ENCODE data around the gene RCBTB2. TPM values are rescaled to one million over a fixed set of nuclear protein-coding genes. Genes with fewer than 3 reads are reported as not detected.
A peak's percentile ranks its signal among the peaks of the same experiment; 100 is the strongest.

The RCBTB2 gene
- total and polyA plus RNA-seq, 7 experiments from 2014 or later: 7.6 to 19.7 (median 11.5) TPM

DNA sequence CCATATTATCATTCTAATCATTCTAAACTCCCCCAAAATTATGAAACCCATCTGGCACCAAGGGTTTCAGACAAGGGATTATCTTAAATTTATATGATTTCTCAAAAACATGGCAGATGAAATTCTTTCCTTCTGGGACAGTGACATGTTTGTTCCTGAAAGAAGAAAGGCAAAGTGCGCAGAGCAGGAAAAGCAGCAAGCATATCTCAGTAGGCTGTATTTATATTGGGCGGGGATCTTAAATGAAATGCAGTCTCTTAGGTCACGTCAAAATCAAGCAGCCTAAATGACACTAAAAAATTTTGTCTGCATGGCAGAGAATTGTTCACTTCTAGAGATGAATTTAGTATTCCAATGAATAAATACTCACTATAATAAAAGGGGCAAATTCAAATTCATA, 49.3 kb downstream of the RCBTB2 start:
- POLR2A ChIA-PET: interaction anchor here (1.1 to 4.7 kb wide), 3 partner anchors 10 to 49 kb away, joined by 5 to 19 read pairs (median 5); partner anchors contain the start of gene RCBTB2
- H3K27ac Mint-ChIP-seq: no peak overlapping the region
- CTCF ChIA-PET: no interaction called here

DNA sequence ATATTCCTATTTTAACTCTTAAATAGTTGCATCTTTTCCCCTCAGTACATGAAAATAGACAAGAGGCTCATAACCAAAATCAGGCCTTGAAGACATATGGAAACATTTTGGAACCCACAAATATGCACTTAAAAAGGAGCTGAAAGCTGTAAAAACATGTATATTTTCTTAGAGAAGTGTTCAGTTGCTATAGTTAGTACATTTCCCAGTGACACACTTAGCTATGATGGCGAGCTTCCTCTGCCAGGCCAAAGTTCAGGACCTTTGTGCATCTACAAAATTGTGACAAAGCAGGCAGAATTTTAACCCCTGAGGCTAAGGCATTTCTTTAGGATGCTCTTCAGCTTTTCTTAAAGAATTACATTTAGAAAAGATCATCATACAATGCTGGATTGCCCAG, 54.5 kb downstream of the RCBTB2 start:
- intact Hi-C loops (cut with micrococcal nuclease): no loop called here
- H3K27me3 Mint-ChIP-seq: no peaks in the 10 kb centered on the region
- H3K27ac Mint-ChIP-seq: no peak overlapping the region
- no peak for ATAC-seq
- H3K4me3 ChIP-seq (ENCODE audit: low read length): no peak overlapping the region
- no peak for DNase-seq
- ChIA-PET POLR2A (interaction anchor here (1.6 to 1.7 kb wide), 2 partner anchors 14 to 34 kb away, joined by 3 to 9 read pairs; no protein-coding TSS in a partner anchor), CTCF (no interaction called here)
- H3K36me3 ChIP-seq (ENCODE audit: control insufficient read depth in 2 of 3, insufficient read depth in 3 of 3, low read length in 3 of 3): no peaks in the 10 kb centered on the region
- peaks cover 0 to 8% (median 7%) of the 10 kb centered on the region in 7 donors for H3K4me1 Mint-ChIP-seq
- no peak overlapping the region for H3K4me3 Mint-ChIP-seq
- H3K27ac ChIP-seq (ENCODE audit: low read depth, low read length): no peak overlapping the region
- no peaks in the 10 kb centered on the region for H3K27me3 ChIP-seq (ENCODE audit: control insufficient read depth in 2 of 2, insufficient read depth in 2 of 2, low read length in 2 of 2)
- H3K9me3 Mint-ChIP-seq: no peaks in the 10 kb centered on the region
- H3K36me3 Mint-ChIP-seq: peaks cover 4 to 54% (median 31%) of the 10 kb centered on the region in 5 donors
- no peaks in the 10 kb centered on the region for H3K9me3 ChIP-seq (ENCODE audit: control insufficient read depth in 2 of 3, low read length in 3 of 3)
- H3K4me1 ChIP-seq (ENCODE audit: control insufficient read depth in 2 of 2, insufficient read depth in 2 of 2, low read length in 2 of 2): no peaks in the 10 kb centered on the region

More for the DNA sequence above, 49.3 kb downstream of the RCBTB2 start:
- Histone ChIP-seq H3K27me3 (ENCODE audit: control insufficient read depth in 2 of 2, insufficient read depth in 2 of 2, low read length in 2 of 2) (no peaks in the 10 kb centered on the region), H3K36me3 (ENCODE audit: control insufficient read depth in 2 of 3, insufficient read depth in 3 of 3, low read length in 3 of 3) (no peaks in the 10 kb centered on the region), H3K4me3 (ENCODE audit: low read length) (no peak overlapping the region), H3K4me1 (ENCODE audit: control insufficient read depth in 2 of 2, insufficient read depth in 2 of 2, low read length in 2 of 2) (peaks cover 8 to 22% of the 10 kb centered on the region in 2 donors), H3K27ac (ENCODE audit: low read depth, low read length) (no peak overlapping the region), H3K9me3 (ENCODE audit: control insufficient read depth in 2 of 3, low read length in 3 of 3) (no peaks in the 10 kb centered on the region)
- intact Hi-C loops (cut with micrococcal nuclease): loop anchor here in 1 of 2 donors (1.0 kb wide), 1 partner anchor 9 kb away; no protein-coding TSS in a partner anchor
- Mint-ChIP-seq H3K4me1 (peaks cover 11 to 42% (median 27%) of the 10 kb centered on the region in 7 donors), H3K9me3 (peaks cover 0 to 7% (median 0%) of the 10 kb centered on the region in 11 donors), H3K4me3 (no peak overlapping the region), H3K27me3 (no peaks in the 10 kb centered on the region), H3K36me3 (peaks cover 0 to 54% (median 25%) of the 10 kb centered on the region in 5 donors)
- ATAC-seq (no peak), DNase-seq (no peak)

DNA sequence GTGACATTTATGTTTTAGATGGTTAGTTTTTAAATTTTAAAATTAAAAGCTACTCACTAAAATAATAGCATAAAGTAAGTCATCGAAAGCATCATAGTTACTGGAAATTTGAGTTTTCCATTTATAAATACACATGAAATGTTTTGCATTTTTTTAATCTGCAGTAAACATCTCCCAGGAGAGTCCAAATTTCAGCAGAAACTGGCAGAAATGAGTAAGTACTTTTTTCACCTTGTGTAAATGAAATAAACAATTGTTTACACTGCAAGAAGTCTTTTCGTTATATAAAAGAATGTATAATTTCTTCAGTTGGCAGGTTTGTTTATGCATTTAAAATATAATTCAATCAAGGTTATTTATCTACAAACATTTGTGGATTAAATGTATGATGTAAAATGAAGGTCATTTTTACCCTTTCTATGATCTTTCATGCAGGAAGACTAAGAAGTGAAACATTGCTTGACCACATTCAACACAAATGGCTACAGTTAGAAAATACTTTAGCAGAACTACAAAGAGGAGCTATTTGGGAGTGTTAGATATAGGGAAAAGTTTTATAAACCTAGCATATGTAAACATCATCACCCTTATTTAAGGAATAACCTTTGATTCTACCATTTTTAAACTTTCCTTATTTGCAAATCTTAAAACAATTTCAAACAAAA, 55.6 kb downstream of the RCBTB2 start:
- no peaks in the 10 kb centered on the region for H3K27me3 ChIP-seq (ENCODE audit: control insufficient read depth in 2 of 2, insufficient read depth in 2 of 2, low read length in 2 of 2)
- intact Hi-C loops (cut with micrococcal nuclease): no loop called here
- no peaks in the 10 kb centered on the region for H3K4me1 ChIP-seq (ENCODE audit: control insufficient read depth in 2 of 2, insufficient read depth in 2 of 2, low read length in 2 of 2)
- H3K27ac Mint-ChIP-seq: no peak overlapping the region
- no peak overlapping the region for H3K4me3 Mint-ChIP-seq
- no peak for ATAC-seq
- ChIA-PET POLR2A (interaction anchor here (1.7 kb wide), 1 partner anchor 55 kb away, joined by 7 read pairs; the partner anchor contains the start of gene RCBTB2), CTCF (interaction anchor here (0.6 kb wide), 1 partner anchor 1029 kb away, joined by 3 read pairs; no protein-coding TSS in a partner anchor)
- H3K4me1 Mint-ChIP-seq: peaks cover 0 to 6% (median 3%) of the 10 kb centered on the region in 7 donors
- DNase-seq: no peak
- no peak overlapping the region for H3K4me3 ChIP-seq (ENCODE audit: low read length)
- peaks cover 4 to 48% (median 26%) of the 10 kb centered on the region in 5 donors for H3K36me3 Mint-ChIP-seq
- H3K36me3 ChIP-seq (ENCODE audit: control insufficient read depth in 2 of 3, insufficient read depth in 3 of 3, low read length in 3 of 3): no peaks in the 10 kb centered on the region
- no peaks in the 10 kb centered on the region for H3K9me3 ChIP-seq (ENCODE audit: control insufficient read depth in 2 of 3, low read length in 3 of 3)
- no peak overlapping the region for H3K27ac ChIP-seq (ENCODE audit: low read depth, low read length)
- no peaks in the 10 kb centered on the region for H3K27me3 Mint-ChIP-seq
- H3K9me3 Mint-ChIP-seq: no peaks in the 10 kb centered on the region

DNA sequence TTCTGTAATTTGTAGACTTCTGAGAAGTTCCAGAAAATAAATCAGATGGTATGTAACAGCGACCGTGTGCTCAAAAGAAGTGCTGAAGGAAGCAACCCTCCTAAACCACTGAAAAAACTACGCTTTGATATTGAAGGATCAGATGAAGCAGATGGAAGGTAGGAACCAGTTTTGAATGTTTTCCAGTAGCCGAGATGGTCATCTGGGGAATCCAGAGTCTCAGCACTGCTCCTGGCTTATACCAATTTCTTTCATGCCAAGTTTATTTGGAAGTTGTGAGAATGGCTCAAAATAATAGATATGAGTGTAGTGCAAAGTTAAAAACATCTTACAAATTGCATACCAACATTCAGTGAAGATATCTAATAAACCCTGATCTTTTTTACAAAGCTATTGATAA, 56.2 kb downstream of the RCBTB2 start:
- intact Hi-C loops (cut with micrococcal nuclease): no loop called here
- H3K4me1 ChIP-seq (ENCODE audit: control insufficient read depth in 2 of 2, insufficient read depth in 2 of 2, low read length in 2 of 2): no peaks in the 10 kb centered on the region
- H3K27me3 Mint-ChIP-seq: no peaks in the 10 kb centered on the region
- no peak overlapping the region for H3K27ac ChIP-seq (ENCODE audit: low read depth, low read length)
- no peaks in the 10 kb centered on the region for H3K27me3 ChIP-seq (ENCODE audit: control insufficient read depth in 2 of 2, insufficient read depth in 2 of 2, low read length in 2 of 2)
- no peaks in the 10 kb centered on the region for H3K9me3 ChIP-seq (ENCODE audit: control insufficient read depth in 2 of 3, low read length in 3 of 3)
- no peaks in the 10 kb centered on the region for H3K9me3 Mint-ChIP-seq
- CTCF ChIA-PET: no interaction called here
- POLR2A ChIA-PET: interaction anchor here (1.7 kb wide), 1 partner anchor 56 kb away, joined by 7 read pairs; the partner anchor contains the start of gene RCBTB2
- H3K4me3 Mint-ChIP-seq: no peak overlapping the region
- ATAC-seq (no peak), DNase-seq (no peak)
- peaks cover 4 to 50% (median 31%) of the 10 kb centered on the region in 5 donors for H3K36me3 Mint-ChIP-seq
- no peaks in the 10 kb centered on the region for H3K36me3 ChIP-seq (ENCODE audit: control insufficient read depth in 2 of 3, insufficient read depth in 3 of 3, low read length in 3 of 3)
- H3K27ac Mint-ChIP-seq: peak overlapping the region in 2 of 9 donors; percentile 29 to 79
- H3K4me3 ChIP-seq (ENCODE audit: low read length): no peak overlapping the region
- peaks cover 0 to 6% (median 0%) of the 10 kb centered on the region in 7 donors for H3K4me1 Mint-ChIP-seq

DNA sequence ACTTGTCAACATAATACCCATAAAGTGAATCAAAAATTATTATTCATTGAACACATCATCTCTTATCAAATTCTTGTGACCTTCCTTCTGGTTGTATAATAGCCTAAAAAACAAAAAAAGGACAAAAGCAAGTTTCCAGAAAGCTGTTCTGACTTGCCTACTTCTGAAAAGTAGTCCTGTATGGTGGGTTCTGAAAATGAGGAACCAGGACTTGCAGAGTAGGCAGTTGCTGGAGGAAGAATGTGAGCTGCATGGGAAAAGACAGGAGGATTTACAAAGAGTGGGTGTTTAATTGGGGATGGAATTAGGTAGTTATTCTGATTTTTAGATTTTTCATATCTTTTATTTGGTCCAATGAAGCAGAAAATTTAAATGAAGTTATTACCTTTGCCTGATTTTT, 56.7 kb downstream of the RCBTB2 start:
- Mint-ChIP-seq H3K4me3 (no peak overlapping the region), H3K9me3 (no peaks in the 10 kb centered on the region), H3K36me3 (peaks cover 4 to 51% (median 33%) of the 10 kb centered on the region in 5 donors), H3K4me1 (peaks cover 0 to 6% (median 0%) of the 10 kb centered on the region in 7 donors), H3K27ac (peak overlapping the region in 1 of 9 donors; percentile 79), H3K27me3 (no peaks in the 10 kb centered on the region)
- POLR2A ChIA-PET: interaction anchor here (1.1 to 1.7 kb wide), 2 partner anchors 29 to 56 kb away, joined by 3 to 7 read pairs; partner anchors contain the start of gene RCBTB2
- Histone ChIP-seq H3K4me3 (ENCODE audit: low read length) (no peak overlapping the region), H3K9me3 (ENCODE audit: control insufficient read depth in 2 of 3, low read length in 3 of 3) (no peaks in the 10 kb centered on the region), H3K27me3 (ENCODE audit: control insufficient read depth in 2 of 2, insufficient read depth in 2 of 2, low read length in 2 of 2) (no peaks in the 10 kb centered on the region), H3K27ac (ENCODE audit: low read depth, low read length) (no peak overlapping the region), H3K4me1 (ENCODE audit: control insufficient read depth in 2 of 2, insufficient read depth in 2 of 2, low read length in 2 of 2) (no peaks in the 10 kb centered on the region), H3K36me3 (ENCODE audit: control insufficient read depth in 2 of 3, insufficient read depth in 3 of 3, low read length in 3 of 3) (no peaks in the 10 kb centered on the region)
- intact Hi-C loops (cut with micrococcal nuclease): no loop called here
- CTCF ChIA-PET: no interaction called here
- ATAC-seq (no peak), DNase-seq (no peak)

DNA sequence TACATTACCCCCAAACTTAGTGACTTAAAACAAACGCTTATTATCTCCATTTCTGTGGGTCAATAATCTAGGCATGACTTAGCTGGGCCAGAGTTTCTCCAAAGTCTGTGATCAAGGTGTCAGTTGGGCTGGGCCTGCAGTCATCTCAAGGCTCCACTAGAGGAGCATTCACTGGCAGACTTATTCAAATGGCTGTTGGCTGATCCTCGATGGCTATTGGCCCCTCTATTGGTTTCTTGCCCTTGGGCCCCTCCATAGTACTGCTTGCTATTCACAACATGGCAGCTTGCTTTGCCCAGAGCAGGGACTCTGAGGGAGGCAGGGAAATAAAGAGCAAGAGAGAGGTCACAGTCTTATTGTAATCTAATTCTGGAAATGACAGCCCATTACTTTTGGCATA, 57.6 kb downstream of the RCBTB2 start:
- no peaks in the 10 kb centered on the region for H3K9me3 ChIP-seq (ENCODE audit: control insufficient read depth in 2 of 3, low read length in 3 of 3)
- CTCF ChIA-PET: no interaction called here
- H3K4me3 Mint-ChIP-seq: no peak overlapping the region
- intact Hi-C loops (cut with micrococcal nuclease): no loop called here
- H3K9me3 Mint-ChIP-seq: no peaks in the 10 kb centered on the region
- H3K4me1 ChIP-seq (ENCODE audit: control insufficient read depth in 2 of 2, insufficient read depth in 2 of 2, low read length in 2 of 2): no peaks in the 10 kb centered on the region
- POLR2A ChIA-PET: interaction anchor here (0.5 to 1.1 kb wide), 2 partner anchors 30 to 46 kb away, joined by 3 read pairs; no protein-coding TSS in a partner anchor
- ATAC-seq (no peak), DNase-seq (no peak)
- no peaks in the 10 kb centered on the region for H3K27me3 Mint-ChIP-seq
- no peaks in the 10 kb centered on the region for H3K27me3 ChIP-seq (ENCODE audit: control insufficient read depth in 2 of 2, insufficient read depth in 2 of 2, low read length in 2 of 2)
- H3K36me3 ChIP-seq (ENCODE audit: control insufficient read depth in 2 of 3, insufficient read depth in 3 of 3, low read length in 3 of 3): no peaks in the 10 kb centered on the region
- H3K36me3 Mint-ChIP-seq: peaks cover 4 to 51% (median 33%) of the 10 kb centered on the region in 5 donors
- H3K27ac ChIP-seq (ENCODE audit: low read depth, low read length): no peak overlapping the region
- H3K4me3 ChIP-seq (ENCODE audit: low read length): no peak overlapping the region
- peak overlapping the region in 2 of 9 donors; percentile 58 to 68 for H3K27ac Mint-ChIP-seq
- H3K4me1 Mint-ChIP-seq: peaks cover 0 to 6% (median 0%) of the 10 kb centered on the region in 7 donors
